Measurements from ENCODE around the gene SLC35F5. TPM values are rescaled to one million over a fixed set of nuclear protein-coding genes. Genes with fewer than 3 reads are reported as not detected.

Gene SLC35F5
- polyA plus RNA-seq, 1 donor (not counting 4 experiments of a cell fraction or from before 2014, with no cell fraction given) = 86.5 TPM

GRCh38 chr2:113754160-113754559 is 2.3 kb downstream of the SLC35F5 start:
- TF ChIP-seq EZH2 (IDR thresholded peaks at IDR 0.05; ENCODE audit: low read length) (no peak), CTCF (optimal IDR thresholded peaks at IDR 0.05 in 1 of 3, IDR thresholded peaks at IDR 0.05 in 1 of 3, conservative IDR thresholded peaks at IDR 0.05 in 1 of 3; ENCODE audit: extremely low read depth in 1 of 3, insufficient read depth in 2 of 3, low read length in 3 of 3) (no peak)
- Histone ChIP-seq H3K79me2 (ENCODE audit: control insufficient read depth, insufficient read depth, low read length) (peaks cover 31% of the 10 kb centered on the region), H3K9me3 (ENCODE audit: control insufficient read depth, low read depth, low read length) (no peaks in the 10 kb centered on the region), H3K27ac (ENCODE audit: control insufficient read depth, insufficient read depth, low read length) (no peak overlapping the region), H2AFZ (ENCODE audit: control insufficient read depth, low read length) (no peak overlapping the region), H3K4me2 (ENCODE audit: control insufficient read depth, extremely low read depth, insufficient read depth, low read depth, low read length) (no peak overlapping the region), H3K4me1 (ENCODE audit: control insufficient read depth, extremely low read depth, insufficient read depth, low read length) (peaks cover 9% of the 10 kb centered on the region), H3K9ac (ENCODE audit: control insufficient read depth, extremely low read depth, insufficient read depth, low read length) (no peak overlapping the region), H3K4me3 (ENCODE audit: control insufficient read depth in 2 of 3, extremely low read depth in 1 of 3, insufficient read depth in 2 of 3, low read depth in 1 of 3, low read length in 3 of 3) (no peak overlapping the region), H3K9me1 (ENCODE audit: control insufficient read depth, extremely low read depth, insufficient read depth, low read length) (no peaks in the 10 kb centered on the region), H3K27me3 (ENCODE audit: control insufficient read depth, extremely low read depth, insufficient read depth, low read length) (no peaks in the 10 kb centered on the region), H3K36me3 (ENCODE audit: control insufficient read depth in 2 of 2, extremely low read depth in 1 of 2, insufficient read depth in 2 of 2, low read length in 2 of 2) (peaks cover under 1 to 5% of the 10 kb centered on the region in 2 experiments), H4K20me1 (ENCODE audit: control insufficient read depth, extremely low read depth, insufficient read depth, low read length) (no peaks in the 10 kb centered on the region)
- DNase-seq (ENCODE audit: low read depth, low spot score) (no peak), FAIRE-seq (no peak)
- dilution Hi-C loops (cut with MboI; ENCODE audit: extremely low pct_ligation_motif_present, low sequenced_read_pairs) = no loop called here

GRCh38 chr2:113750385-113750784 is 6.1 kb downstream of the SLC35F5 start:
- no peak for DNase-seq (ENCODE audit: low read depth, low spot score)
- Histone ChIP-seq H3K79me2 (ENCODE audit: control insufficient read depth, insufficient read depth, low read length) (peaks cover 21% of the 10 kb centered on the region), H3K36me3 (ENCODE audit: control insufficient read depth in 2 of 2, extremely low read depth in 1 of 2, insufficient read depth in 2 of 2, low read length in 2 of 2) (peaks cover 8% of the 10 kb centered on the region in 2 experiments)

More at GRCh38 chr2:113750385-113750784, 6.1 kb downstream of the SLC35F5 start:
- no peaks in the 10 kb centered on the region for H3K9me3 ChIP-seq (ENCODE audit: control insufficient read depth, low read depth, low read length)
- FAIRE-seq = no peak
- no peak overlapping the region for H3K9ac ChIP-seq (ENCODE audit: control insufficient read depth, extremely low read depth, insufficient read depth, low read length)
- H3K27ac ChIP-seq (ENCODE audit: control insufficient read depth, insufficient read depth, low read length) = no peak overlapping the region
- no peaks in the 10 kb centered on the region for H4K20me1 ChIP-seq (ENCODE audit: control insufficient read depth, extremely low read depth, insufficient read depth, low read length)
- no peak overlapping the region for H3K4me3 ChIP-seq (ENCODE audit: control insufficient read depth in 2 of 3, extremely low read depth in 1 of 3, insufficient read depth in 2 of 3, low read depth in 1 of 3, low read length in 3 of 3)
- no peaks in the 10 kb centered on the region for H3K27me3 ChIP-seq (ENCODE audit: control insufficient read depth, extremely low read depth, insufficient read depth, low read length)
- peaks cover 2% of the 10 kb centered on the region for H3K4me1 ChIP-seq (ENCODE audit: control insufficient read depth, extremely low read depth, insufficient read depth, low read length)
- dilution Hi-C loops (cut with MboI; ENCODE audit: extremely low pct_ligation_motif_present, low sequenced_read_pairs) = no loop called here
- TF ChIP-seq EZH2 (IDR thresholded peaks at IDR 0.05; ENCODE audit: low read length) (no peak), CTCF (optimal IDR thresholded peaks at IDR 0.05 in 1 of 3, IDR thresholded peaks at IDR 0.05 in 1 of 3, conservative IDR thresholded peaks at IDR 0.05 in 1 of 3; ENCODE audit: extremely low read depth in 1 of 3, insufficient read depth in 2 of 3, low read length in 3 of 3) (no peak)
- H3K9me1 ChIP-seq (ENCODE audit: control insufficient read depth, extremely low read depth, insufficient read depth, low read length) = no peaks in the 10 kb centered on the region
- no peak overlapping the region for H2AFZ ChIP-seq (ENCODE audit: control insufficient read depth, low read length)
- no peak overlapping the region for H3K4me2 ChIP-seq (ENCODE audit: control insufficient read depth, extremely low read depth, insufficient read depth, low read depth, low read length)
